PFSK-1 (cell line): ENCODE results near the gene RP2. TPM values are rescaled to one million over a fixed set of nuclear protein-coding genes. Genes with fewer than 3 reads are reported as not detected.

Experiments used
- FOXP2 ChIP-seq: optimal IDR thresholded peaks from 2 replicates; pipeline ENCODE3; 2011; ENCODE audit warnings: borderline replicate concordance, control low read depth, inconsistent platforms; ENCODE audit not compliant: insufficient read depth; ENCODE audit errors: extremely low read length, extremely low read depth
- POLR2AphosphoS5 ChIP-seq: IDR thresholded peaks from 2 replicates; pipeline ENCODE4 v1.6.1; 2012; ENCODE audit warnings: low read depth, mild to moderate bottlenecking, control low read depth, low read length, moderate library complexity
- SIN3A ChIP-seq: IDR thresholded peaks from 2 replicates; pipeline ENCODE4 v1.6.1; 2012; ENCODE audit warnings: mild to moderate bottlenecking, low read length, moderate library complexity, borderline replicate concordance; ENCODE audit not compliant: insufficient read depth
- TAF1 ChIP-seq: IDR thresholded peaks from 2 replicates; pipeline ENCODE4 v1.6.1; 2012; ENCODE audit warnings: low read length, control low read depth, borderline replicate concordance; ENCODE audit not compliant: insufficient read depth
- polyA plus RNA-seq: library from polyadenylated mRNA; unstranded; fragments of >200 nt; gene quantifications from one replicate; pipeline ENCODE4 v1.2.1, GENCODE V29; 2012; ENCODE audit warnings: low read depth, missing spikeins; ENCODE audit not compliant: insufficient read length
- TF ChIP-seq, protein P1 (sequence below), 2 experiments: IDR thresholded peaks; 2 replicates each; pipeline versions ENCODE4 v1.6.1 to v1.8.0; 2011 to 2012; ENCODE audit warnings: low read depth in 2 of 2, low read length in 2 of 2, control low read depth in 1 of 2, inconsistent platforms in 1 of 2, mild to moderate bottlenecking in 1 of 2, moderate library complexity in 1 of 2; ENCODE audit not compliant: insufficient read depth in 1 of 2

Gene RP2
- 5.2 TPM for polyA plus RNA-seq

DNA sequence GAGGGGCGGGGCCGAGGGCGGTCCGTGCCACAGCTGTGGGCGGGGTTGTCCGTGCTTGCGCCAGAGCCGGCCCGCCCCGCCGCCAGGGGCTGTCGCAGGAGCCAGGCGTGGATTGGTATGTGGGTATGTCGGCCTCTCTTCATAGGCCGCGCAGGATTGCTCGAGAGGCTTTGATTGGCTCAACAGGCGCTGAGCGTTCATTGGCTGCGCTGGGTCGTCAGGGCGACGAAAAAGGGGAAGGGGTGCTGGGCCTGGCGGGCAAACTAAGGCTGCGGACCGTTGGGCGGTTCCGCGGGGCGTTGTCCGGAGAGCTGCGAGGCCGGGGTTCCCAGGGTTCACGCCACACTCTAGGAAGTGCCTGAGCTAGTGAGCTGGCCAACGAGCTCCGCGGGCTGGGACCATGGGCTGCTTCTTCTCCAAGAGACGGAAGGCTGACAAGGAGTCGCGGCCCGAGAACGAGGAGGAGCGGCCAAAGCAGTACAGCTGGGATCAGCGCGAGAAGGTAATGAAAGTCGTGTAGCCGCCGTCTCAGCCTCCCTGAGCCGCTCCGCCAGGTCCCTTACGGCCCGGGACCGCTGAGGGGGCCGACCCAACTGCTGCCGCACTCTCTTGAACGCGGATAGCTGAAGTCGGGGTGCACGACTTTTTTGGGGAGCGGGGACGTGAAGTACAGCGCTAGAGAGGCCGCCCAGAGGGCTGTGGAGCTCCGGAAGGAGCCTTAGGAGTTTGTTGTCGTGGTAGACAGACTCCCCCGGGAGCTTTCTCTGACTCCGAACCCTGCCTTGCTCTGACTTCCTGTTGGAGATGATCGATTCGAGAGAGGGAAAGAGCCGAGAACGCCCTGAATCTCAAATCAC is at the start of gene RP2:
Gene RP2 (plus strand): TSS at position 343 of the 857 bp plus-strand sequence. CDS start 58 bp downstream, at position 401.
- peak; percentile 72 for TF ChIP-seq POLR2AphosphoS5
- TF ChIP-seq, protein P1, sequence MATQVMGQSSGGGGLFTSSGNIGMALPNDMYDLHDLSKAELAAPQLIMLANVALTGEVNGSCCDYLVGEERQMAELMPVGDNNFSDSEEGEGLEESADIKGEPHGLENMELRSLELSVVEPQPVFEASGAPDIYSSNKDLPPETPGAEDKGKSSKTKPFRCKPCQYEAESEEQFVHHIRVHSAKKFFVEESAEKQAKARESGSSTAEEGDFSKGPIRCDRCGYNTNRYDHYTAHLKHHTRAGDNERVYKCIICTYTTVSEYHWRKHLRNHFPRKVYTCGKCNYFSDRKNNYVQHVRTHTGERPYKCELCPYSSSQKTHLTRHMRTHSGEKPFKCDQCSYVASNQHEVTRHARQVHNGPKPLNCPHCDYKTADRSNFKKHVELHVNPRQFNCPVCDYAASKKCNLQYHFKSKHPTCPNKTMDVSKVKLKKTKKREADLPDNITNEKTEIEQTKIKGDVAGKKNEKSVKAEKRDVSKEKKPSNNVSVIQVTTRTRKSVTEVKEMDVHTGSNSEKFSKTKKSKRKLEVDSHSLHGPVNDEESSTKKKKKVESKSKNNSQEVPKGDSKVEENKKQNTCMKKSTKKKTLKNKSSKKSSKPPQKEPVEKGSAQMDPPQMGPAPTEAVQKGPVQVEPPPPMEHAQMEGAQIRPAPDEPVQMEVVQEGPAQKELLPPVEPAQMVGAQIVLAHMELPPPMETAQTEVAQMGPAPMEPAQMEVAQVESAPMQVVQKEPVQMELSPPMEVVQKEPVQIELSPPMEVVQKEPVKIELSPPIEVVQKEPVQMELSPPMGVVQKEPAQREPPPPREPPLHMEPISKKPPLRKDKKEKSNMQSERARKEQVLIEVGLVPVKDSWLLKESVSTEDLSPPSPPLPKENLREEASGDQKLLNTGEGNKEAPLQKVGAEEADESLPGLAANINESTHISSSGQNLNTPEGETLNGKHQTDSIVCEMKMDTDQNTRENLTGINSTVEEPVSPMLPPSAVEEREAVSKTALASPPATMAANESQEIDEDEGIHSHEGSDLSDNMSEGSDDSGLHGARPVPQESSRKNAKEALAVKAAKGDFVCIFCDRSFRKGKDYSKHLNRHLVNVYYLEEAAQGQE (IDR thresholded peaks at IDR 0.05; ENCODE audit: insufficient read depth in 1 of 2, low read depth in 2 of 2, low read length in 2 of 2) = no peak

DNA sequence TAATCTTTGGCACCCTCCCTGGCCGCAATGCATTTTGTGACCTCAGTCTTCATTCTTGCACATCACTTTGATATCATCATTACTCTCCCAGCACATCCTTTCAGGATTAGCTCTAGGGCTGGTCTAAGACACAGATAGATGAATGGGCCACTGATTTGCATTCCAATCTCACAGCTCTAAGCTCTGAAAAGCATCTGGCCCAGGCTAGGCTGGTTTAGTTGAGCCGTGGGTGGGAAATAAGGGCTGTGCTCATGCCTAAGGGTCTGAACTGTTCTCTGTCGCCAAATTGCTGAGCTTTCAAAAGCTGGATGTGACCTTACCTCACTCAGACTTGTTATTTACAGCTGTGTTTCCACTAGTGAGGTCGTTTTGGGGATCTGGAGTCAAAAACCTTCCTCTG is 47.9 kb upstream of the RP2 start:
- TF ChIP-seq FOXP2 = no peak
- TF ChIP-seq POLR2AphosphoS5 = no peak
- TF ChIP-seq TAF1 = no peak

- TF ChIP-seq, protein P1 (IDR thresholded peaks at IDR 0.05; ENCODE audit: insufficient read depth in 1 of 2, low read depth in 2 of 2, low read length in 2 of 2) = no peak
- TF ChIP-seq TAF1 (no peak), FOXP2 (peak; percentile 48)
Observed at GRCh38 chrX:46791927-46792809, 44.7 kb upstream of the RP2 start.

GRCh38 chrX:46792810-46793188 is 44.0 kb upstream of the RP2 start:
- TF ChIP-seq, protein P1 (IDR thresholded peaks at IDR 0.05; ENCODE audit: insufficient read depth in 1 of 2, low read depth in 2 of 2, low read length in 2 of 2) = no peak
- TF ChIP-seq SIN3A (no peak), POLR2AphosphoS5 (no peak), FOXP2 (no peak), TAF1 (no peak)

GRCh38 chrX:46793386-46794143 is 43.3 kb upstream of the RP2 start:
- TF ChIP-seq FOXP2 = no peak
- TF ChIP-seq, protein P1 (IDR thresholded peaks at IDR 0.05; ENCODE audit: insufficient read depth in 1 of 2, low read depth in 2 of 2, low read length in 2 of 2) = no peak
